Measurements from ENCODE around the gene TSHZ2. TPM values are rescaled to one million over a fixed set of nuclear protein-coding genes. Genes with fewer than 3 reads are reported as not detected.

Gene TSHZ2
- total RNA-seq, 1 experiment from 2014 or later = 0.20 TPM

DNA sequence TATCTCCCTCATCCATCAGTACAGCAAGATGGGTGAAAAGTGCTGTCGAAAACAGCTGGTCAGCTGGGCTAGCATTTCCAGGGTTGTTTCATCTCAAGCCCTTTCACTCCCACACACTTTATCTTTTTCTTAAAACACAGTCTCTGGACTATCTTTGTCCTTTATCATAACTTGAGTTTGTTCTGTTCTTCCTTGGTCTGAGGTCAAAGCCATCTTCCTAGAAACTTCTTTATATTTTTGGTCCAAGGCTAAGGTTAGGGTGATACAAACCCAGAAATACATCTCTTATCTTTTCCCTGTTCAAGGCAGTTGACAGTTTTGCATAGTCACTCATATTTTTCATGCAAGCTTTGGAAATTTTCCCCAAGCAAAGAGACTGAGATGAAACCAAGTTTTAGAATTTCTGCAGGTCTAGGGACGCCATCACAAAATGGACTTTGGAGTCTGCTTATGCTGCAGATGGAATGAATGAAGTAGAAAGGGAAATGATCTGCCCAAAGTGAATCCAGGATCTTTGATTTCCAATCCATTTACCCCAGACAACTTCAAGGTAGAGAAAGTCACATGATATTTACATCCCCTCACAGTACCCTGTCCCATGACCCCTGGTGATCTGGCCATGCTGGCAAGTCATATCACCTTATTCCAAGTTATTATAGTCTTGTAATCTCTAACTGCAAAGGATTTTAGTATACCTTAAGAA is 324.4 kb downstream of the TSHZ2 start (continued):
- TF ChIP-seq ATF6 (CRISPR knock-in tag; IDR thresholded peaks at IDR 0.05) (no peak), NR1H2 (CRISPR knock-in tag; IDR thresholded peaks at IDR 0.05) (no peak), ZNF396 (CRISPR knock-in tag; IDR thresholded peaks at IDR 0.05; ENCODE audit: borderline replicate concordance) (no peak), CBFB (CRISPR knock-in tag; IDR thresholded peaks at IDR 0.05; ENCODE audit: low read depth) (no peak), TCF7 (CRISPR knock-in tag; IDR thresholded peaks at IDR 0.05; ENCODE audit: low read depth) (no peak), PREB (CRISPR knock-in tag; IDR thresholded peaks at IDR 0.05; ENCODE audit: borderline replicate concordance) (no peak), NFE2L1 (CRISPR knock-in tag; IDR thresholded peaks at IDR 0.05) (no peak), ZNF121 (CRISPR knock-in tag; IDR thresholded peaks at IDR 0.05) (no peak), ELF4 (CRISPR knock-in tag; IDR thresholded peaks at IDR 0.05; ENCODE audit: low read depth) (no peak)
- TF ChIP-seq, protein P1, sequence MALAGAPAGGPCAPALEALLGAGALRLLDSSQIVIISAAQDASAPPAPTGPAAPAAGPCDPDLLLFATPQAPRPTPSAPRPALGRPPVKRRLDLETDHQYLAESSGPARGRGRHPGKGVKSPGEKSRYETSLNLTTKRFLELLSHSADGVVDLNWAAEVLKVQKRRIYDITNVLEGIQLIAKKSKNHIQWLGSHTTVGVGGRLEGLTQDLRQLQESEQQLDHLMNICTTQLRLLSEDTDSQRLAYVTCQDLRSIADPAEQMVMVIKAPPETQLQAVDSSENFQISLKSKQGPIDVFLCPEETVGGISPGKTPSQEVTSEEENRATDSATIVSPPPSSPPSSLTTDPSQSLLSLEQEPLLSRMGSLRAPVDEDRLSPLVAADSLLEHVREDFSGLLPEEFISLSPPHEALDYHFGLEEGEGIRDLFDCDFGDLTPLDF (CRISPR knock-in tag; IDR thresholded peaks at IDR 0.05) = no peak

DNA sequence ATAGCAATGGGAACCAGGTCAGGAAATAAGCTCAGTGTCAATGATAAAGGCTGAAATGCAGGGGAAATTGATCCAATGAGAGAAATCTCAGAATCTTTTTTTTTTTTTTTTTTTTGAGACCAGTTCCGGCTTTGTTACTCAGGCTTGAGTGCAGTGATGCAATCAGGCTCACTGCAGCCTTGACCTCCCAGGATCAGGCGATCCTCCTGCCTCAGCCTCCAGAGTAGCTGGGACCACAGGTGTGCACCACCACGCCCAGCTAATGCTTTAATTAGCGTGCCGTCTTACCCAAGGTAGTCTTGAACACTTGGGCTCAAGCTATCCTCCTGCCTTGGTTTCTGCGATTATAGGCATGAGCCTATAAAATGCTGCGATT is 325.0 kb downstream of the TSHZ2 start:
- no peaks in the 10 kb centered on the region for H3K36me3 Mint-ChIP-seq
- DNase-seq (ENCODE audit: low spot score) = no peak
- ChIA-PET CTCF (interaction anchor here (0.7 kb wide), 1 partner anchor 140 kb away, joined by 5 read pairs; no protein-coding TSS in a partner anchor), POLR2A (interaction anchor here (0.7 kb wide), 1 partner anchor 1146 kb away, joined by 4 read pairs; no protein-coding TSS in a partner anchor)
- H3K27me3 Mint-ChIP-seq (ENCODE audit: low read depth) = no peaks in the 10 kb centered on the region
- H3K4me3 Mint-ChIP-seq = no peak overlapping the region
- H3K27ac Mint-ChIP-seq = no peak overlapping the region
- H3K4me1 Mint-ChIP-seq = no peaks in the 10 kb centered on the region
- ATAC-seq = no peak
- H3K9me3 Mint-ChIP-seq = 0 out of 2 replicates have a peak, but pooled peaks cover 3% of the 10 kb centered on the region
- TF ChIP-seq STAT6 (CRISPR knock-in tag; conservative IDR thresholded peaks at IDR 0.05; ENCODE audit: low read depth) = no peak
- TF ChIP-seq FOXK1 (CRISPR knock-in tag; IDR thresholded peaks at IDR 0.05) = no peak
- no peak for TF ChIP-seq KAT7 (CRISPR knock-in tag; IDR thresholded peaks at IDR 0.05; ENCODE audit: borderline replicate concordance)
- no peak for TF ChIP-seq JUN (CRISPR knock-in tag; IDR thresholded peaks at IDR 0.05)
- TF ChIP-seq SMAD4 (CRISPR knock-in tag; IDR thresholded peaks at IDR 0.05) = no peak
- no peak for TF ChIP-seq HMGXB4 (CRISPR knock-in tag; IDR thresholded peaks at IDR 0.05)
- TF ChIP-seq, protein P2, sequence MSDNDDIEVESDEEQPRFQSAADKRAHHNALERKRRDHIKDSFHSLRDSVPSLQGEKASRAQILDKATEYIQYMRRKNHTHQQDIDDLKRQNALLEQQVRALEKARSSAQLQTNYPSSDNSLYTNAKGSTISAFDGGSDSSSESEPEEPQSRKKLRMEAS (CRISPR knock-in tag; IDR thresholded peaks at IDR 0.05) = no peak
- TF ChIP-seq ATF3 (CRISPR knock-in tag; conservative IDR thresholded peaks at IDR 0.05) = no peak
- no peak for TF ChIP-seq SP1 (CRISPR knock-in tag; conservative IDR thresholded peaks at IDR 0.05)
- no peak for TF ChIP-seq ETV6 (CRISPR knock-in tag; IDR thresholded peaks at IDR 0.05)
- TF ChIP-seq ZNF138 (CRISPR knock-in tag; conservative IDR thresholded peaks at IDR 0.05) = no peak
- TF ChIP-seq, protein P3, sequence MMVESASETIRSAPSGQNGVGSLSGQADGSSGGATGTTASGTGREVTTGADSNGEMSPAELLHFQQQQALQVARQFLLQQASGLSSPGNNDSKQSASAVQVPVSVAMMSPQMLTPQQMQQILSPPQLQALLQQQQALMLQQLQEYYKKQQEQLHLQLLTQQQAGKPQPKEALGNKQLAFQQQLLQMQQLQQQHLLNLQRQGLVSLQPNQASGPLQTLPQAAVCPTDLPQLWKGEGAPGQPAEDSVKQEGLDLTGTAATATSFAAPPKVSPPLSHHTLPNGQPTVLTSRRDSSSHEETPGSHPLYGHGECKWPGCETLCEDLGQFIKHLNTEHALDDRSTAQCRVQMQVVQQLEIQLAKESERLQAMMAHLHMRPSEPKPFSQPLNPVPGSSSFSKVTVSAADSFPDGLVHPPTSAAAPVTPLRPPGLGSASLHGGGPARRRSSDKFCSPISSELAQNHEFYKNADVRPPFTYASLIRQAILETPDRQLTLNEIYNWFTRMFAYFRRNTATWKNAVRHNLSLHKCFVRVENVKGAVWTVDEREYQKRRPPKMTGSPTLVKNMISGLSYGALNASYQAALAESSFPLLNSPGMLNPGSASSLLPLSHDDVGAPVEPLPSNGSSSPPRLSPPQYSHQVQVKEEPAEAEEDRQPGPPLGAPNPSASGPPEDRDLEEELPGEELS (CRISPR knock-in tag; IDR thresholded peaks at IDR 0.05) = no peak
- no peak for TF ChIP-seq RORB (CRISPR knock-in tag; IDR thresholded peaks at IDR 0.05)
- no peak for TF ChIP-seq E2F4 (CRISPR knock-in tag; IDR thresholded peaks at IDR 0.05; ENCODE audit: borderline replicate concordance, low read depth)

Data from WTC11 (cell line).